Measurements from ENCODE around the gene ALG6. TPM values are rescaled to one million over a fixed set of nuclear protein-coding genes. Genes with fewer than 3 reads are reported as not detected.

The ALG6 gene
- total RNA-seq, 4 donors from 2014 or later: 4.2 to 10.3 (median 8.8) TPM

GRCh38 chr1:63429281-63429680 is 61.9 kb downstream of the ALG6 start:
- no peak for TF ChIP-seq CTCF (IDR thresholded peaks at IDR 0.05)
- ATAC-seq (ENCODE audit: low FRiP score): no peak
- no peak for DNase-seq (ENCODE audit: low spot score)

- no peak for TF ChIP-seq CTCF (IDR thresholded peaks at IDR 0.05)
- DNase-seq (ENCODE audit: low spot score): no peak
- ATAC-seq (ENCODE audit: low FRiP score): no peak
Observed at GRCh38 chr1:63435161-63435560, 67.7 kb downstream of the ALG6 start.

- no peak for TF ChIP-seq CTCF (IDR thresholded peaks at IDR 0.05)
- no peak for ATAC-seq (ENCODE audit: low FRiP score)
- no peak for DNase-seq (ENCODE audit: low spot score)
Observed at GRCh38 chr1:63442141-63442475, 74.7 kb downstream of the ALG6 start.

- ATAC-seq (ENCODE audit: low FRiP score): no peak
- no peak for DNase-seq (ENCODE audit: low spot score)
- no peak for TF ChIP-seq CTCF (IDR thresholded peaks at IDR 0.05)
Observed at GRCh38 chr1:63448731-63449246, 81.4 kb downstream of the ALG6 start.

GRCh38 chr1:63450416-63450815 is 83.0 kb downstream of the ALG6 start:
- TF ChIP-seq CTCF (IDR thresholded peaks at IDR 0.05): no peak
- DNase-seq (ENCODE audit: low spot score) (no peak), ATAC-seq (ENCODE audit: low FRiP score) (no peak)

- no peak for ATAC-seq (ENCODE audit: low FRiP score)
- TF ChIP-seq CTCF (IDR thresholded peaks at IDR 0.05): no peak
Observed at GRCh38 chr1:63453232-63453631, 85.8 kb downstream of the ALG6 start.

GRCh38 chr1:63454269-63454668 is 86.8 kb downstream of the ALG6 start:
- no peak for ATAC-seq (ENCODE audit: low FRiP score)
- TF ChIP-seq CTCF (IDR thresholded peaks at IDR 0.05): no peak
- no peak for DNase-seq (ENCODE audit: low spot score)

More at GRCh38 chr1:63453232-63453631, 85.8 kb downstream of the ALG6 start:
- no peak for DNase-seq (ENCODE audit: low spot score)

Measured in omental fat pad (tissue), 4 donors.